GOT3 (cell line): ENCODE data around the gene PLCB4.
A peak's percentile ranks its signal among the peaks of the same experiment; 100 is the strongest.
"Not testable (repeated sequence)": the region's sequence is repeated elsewhere in the genome, so short reads cannot be mapped to it uniquely, and the experiment has no call there.

Source experiments
- DNase-seq: peaks from one replicate; lab custom pipeline; 2025; ENCODE audit warnings: mixed read lengths; lab: John Stamatoyannopoulos, UW

PLCB4 gene

GRCh38 chr20:9068841-9069663 lies at the start of gene PLCB4:
Gene PLCB4 (plus strand): TSS chr20:9069087. CDS start chr20:9307815, 238,728 bp downstream.
- DNase-seq: no peak

DNA sequence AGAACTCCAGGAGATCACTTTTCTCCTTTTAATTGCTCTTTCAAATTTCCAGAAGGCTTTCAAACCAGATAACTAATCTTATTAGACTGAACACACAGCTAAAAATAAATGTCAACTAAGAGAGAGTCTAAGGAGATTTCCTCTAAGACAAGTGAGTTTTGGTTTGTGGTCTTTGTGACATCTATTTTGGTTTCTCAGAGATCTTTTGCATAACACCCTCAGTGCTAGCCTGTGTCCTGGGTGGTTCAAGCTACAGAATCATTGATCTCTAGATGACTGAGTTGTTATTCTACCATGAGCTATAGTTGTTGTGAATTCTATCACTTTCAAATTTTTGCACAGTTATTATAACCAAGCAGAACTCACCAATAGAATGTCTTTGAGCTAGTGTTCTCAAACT lies 49.1 kb upstream of the PLCB4 start:
- no peak for DNase-seq

DNA sequence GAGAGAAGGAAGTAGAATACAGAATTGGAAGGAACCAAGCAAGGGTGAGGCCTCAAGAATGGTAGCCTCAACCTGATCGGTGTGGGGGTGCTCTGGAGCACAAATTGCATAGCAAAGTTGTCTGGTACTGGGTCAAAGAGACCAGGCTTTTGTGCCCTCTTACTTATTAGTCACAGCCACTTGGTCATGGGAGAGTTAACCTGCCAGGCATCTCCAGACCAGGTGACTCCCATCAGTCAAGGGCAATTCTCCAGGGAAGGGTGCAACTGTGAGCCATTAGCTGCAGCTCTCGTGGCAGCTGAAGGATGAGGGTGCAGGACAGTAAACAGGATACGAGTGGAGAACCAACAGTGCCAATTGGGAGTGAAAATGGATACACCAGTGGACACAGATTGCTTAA lies 47.7 kb upstream of the PLCB4 start:
- DNase-seq: no peak

- DNase-seq: no peak
These were observed 47.2 kb upstream of the PLCB4 start for GRCh38 chr20:9021699-9022098.

- DNase-seq: no peak
These were observed 46.5 kb upstream of the PLCB4 start for GRCh38 chr20:9022376-9022775.

GRCh38 chr20:9024606-9025005 lies 44.3 kb upstream of the PLCB4 start:
- no peak for DNase-seq

DNA sequence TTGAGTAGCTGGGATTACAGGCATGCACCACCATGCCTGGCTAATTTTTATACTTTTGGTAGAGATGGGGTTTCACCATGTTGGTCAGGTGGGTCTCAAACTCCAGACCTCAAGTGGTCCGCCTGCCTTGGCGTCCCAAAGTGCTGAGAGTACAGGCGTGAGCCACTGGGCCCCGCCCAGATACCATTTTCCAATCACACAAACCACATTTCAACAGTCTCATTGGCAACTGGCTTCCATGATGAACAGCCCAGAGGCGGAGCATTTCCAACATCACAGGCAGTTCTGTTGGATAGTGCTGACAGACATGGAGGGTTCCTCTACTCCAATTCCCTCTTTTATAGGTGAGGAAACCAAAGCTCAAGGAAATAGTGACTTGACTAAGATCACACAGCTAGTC lies 43.9 kb upstream of the PLCB4 start:
- DNase-seq: no peak

GRCh38 chr20:9025643-9026042 lies 43.2 kb upstream of the PLCB4 start:
- no peak for DNase-seq

DNA sequence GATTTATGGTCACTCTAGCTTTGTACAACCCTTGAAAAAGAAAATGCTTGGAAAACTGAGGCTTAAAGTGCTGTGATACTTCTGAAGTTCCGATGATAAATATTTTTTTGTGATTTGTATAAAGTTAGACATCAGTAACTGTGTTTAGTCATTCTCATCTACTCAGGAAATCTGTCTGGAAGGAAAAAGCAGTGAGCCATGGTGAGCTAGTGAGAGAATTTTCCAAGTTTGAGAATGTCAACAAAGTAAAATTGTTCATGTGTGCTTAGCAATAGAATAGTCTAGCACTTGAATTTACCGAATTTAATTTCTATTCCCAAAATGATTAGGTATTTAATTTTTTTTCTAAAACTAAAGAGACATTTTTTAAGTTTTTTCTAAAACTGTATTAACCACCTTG lies 41.3 kb upstream of the PLCB4 start:
- no peak for DNase-seq

DNA sequence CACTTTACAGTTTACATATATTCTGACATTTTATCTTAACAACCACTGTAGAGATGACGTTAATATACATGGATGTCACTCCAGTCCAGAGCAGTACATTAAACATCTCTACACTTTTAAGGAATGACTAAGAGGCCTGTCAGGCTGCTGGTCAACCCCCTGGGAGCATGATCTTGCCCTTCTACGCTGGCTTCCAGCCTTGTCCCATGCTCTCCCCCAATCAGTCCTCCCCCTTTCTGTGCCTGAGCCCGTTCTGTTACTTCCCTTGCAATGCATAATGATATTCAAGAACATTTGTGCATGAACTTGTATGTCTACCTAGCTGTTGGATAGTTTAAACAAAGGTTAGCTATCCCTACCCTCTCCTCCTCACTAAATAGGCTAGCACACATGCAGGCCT lies 40.5 kb upstream of the PLCB4 start:
- no peak for DNase-seq

GRCh38 chr20:9031991-9032390 lies 36.9 kb upstream of the PLCB4 start:
- DNase-seq: no peak

DNA sequence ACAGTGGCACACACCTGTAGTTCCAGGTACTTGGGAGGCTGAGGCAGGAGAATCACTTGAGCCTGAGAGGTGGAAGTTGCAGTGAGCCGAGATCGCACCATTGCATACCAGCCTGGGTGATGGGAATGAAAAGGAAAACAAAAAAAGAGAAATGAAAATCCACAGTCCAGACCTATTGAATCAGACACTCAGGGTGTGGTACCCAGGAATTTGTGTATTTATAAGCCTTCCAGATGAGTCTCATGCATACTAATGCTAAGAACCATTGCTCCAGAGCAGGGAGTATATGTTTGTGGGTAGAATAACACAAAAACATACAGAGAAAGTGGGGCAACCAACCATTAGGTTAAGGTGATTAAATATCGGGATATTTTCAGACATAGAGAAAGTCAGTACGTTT lies 36.1 kb upstream of the PLCB4 start:
- no peak for DNase-seq

GRCh38 chr20:9035126-9035525 lies 33.8 kb upstream of the PLCB4 start:
- DNase-seq: peak; percentile 59

- DNase-seq: no peak
These were observed 32.3 kb upstream of the PLCB4 start for GRCh38 chr20:9036593-9036992.

- DNase-seq: no peak
These were observed 29.9 kb upstream of the PLCB4 start for GRCh38 chr20:9038791-9039535.

DNA sequence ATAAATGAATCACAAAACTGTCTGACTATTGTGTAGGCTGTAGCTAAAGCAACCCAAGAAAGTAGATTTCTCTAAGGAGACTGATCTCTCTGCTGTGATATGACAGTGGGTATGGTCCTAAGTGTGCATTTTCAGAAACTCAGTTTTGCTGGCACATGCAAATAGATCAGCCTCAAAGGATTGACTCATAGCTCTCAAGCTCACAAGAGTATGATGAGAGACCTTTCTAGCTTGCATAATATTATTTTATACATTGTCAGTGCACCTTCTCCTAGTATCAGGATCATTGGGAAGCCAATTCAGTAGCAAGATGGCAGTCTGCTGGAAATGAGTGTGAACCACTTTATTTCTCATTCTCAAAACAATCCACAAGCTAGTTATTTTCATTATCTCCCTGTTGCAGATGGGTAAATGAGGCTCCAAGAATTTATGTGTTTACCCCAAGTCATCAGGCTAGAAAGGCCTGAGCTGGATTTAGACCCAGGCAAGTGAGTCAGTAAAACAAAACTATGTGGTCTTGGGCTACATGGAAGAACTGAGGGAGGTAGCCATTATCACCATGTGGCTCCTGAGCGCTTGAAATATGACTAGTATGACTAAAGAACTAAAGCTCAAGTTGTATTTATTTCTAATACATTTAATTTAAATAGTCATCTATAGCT lies 27.9 kb upstream of the PLCB4 start:
- DNase-seq: no peak

- DNase-seq: no peak
These were observed 25.5 kb upstream of the PLCB4 start for GRCh38 chr20:9043364-9043763.

- DNase-seq: not testable (repeated sequence)
These were observed 21.0 kb upstream of the PLCB4 start for GRCh38 chr20:9047928-9048327.

DNA sequence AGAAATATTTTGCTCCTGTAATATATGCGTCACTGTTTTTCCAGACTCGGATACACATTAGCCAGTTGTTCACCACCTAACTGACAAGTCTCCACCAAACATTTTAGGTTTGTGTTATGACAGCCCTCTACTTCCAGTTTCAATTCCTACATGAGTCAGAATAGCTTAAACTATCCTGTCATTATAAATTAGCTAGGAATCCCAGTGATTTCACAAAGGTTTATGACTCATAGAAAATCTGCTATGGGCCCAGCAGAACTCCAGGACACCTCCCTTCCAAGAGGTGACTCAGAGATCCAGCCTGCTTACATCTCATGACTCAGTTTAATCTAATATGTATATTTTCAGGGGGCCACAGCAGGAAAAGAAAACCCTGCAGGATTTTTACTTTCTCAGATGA lies 17.4 kb upstream of the PLCB4 start:
- DNase-seq: peak; percentile 37

DNA sequence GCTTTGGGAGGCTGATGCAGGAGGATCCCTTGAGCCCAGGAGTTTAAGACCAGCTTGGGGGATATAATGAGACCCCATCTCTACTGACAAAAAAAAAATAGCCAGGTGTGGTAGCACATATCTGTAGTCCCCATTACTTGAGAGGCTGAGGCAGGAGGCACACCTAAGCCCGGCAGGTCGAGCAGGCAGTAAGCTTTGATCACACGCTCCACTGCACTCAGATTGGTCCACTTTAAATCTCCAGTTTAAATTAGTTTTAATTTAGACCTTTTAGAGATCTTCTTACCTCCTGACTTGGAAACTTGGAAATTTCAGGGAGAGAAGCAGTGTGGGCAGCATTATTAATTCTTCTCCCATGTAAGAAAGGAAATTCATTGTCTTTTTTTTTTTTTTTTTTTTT lies 16.8 kb upstream of the PLCB4 start:
- DNase-seq: no peak

GRCh38 chr20:9053108-9053507 lies 15.8 kb upstream of the PLCB4 start:
- DNase-seq: no peak

DNA sequence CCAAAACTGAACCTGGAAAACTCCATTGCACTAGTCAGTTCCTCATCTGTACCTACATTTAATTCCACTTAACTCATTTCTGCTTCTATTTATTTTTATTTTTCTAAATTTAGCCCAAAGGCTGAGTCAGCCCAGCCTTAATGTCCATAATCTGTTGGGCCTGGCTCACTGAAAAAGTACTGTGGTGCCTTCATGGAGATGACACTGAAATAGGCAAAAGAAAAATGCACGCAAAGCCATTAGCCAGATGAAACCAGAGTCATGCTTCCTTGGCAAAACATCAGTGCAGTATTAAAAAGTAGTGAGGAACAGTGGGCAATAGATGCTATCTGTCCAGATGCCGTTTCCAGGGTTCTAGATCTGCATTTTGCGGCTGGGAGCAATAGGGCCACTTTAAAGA lies 14.7 kb upstream of the PLCB4 start:
- DNase-seq: no peak

DNA sequence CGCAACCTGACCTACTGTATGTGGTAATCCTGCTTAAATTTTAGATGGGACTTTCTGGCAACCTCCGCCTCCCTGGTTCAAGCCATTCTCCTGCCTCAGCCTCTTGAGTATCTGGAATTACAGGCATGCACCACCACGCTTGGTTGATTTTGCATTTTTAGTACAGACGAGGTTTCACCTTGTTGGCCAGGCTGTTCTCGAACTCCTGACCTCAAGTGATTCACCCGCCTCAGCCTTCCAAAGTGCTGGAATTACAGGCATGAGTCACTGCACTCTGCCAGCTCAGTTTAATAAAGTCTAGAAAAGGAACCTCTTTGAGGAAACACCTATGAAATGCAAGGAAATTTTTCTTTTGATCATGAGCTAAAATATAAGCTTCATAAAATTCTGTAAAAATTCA lies 9.0 kb upstream of the PLCB4 start:
- DNase-seq: no peak
